Prostate gland (tissue), 2 donors: ENCODE measurements around the gene STRIP1.

ENCODE experiments used
- CTCF ChIP-seq, 4 experiments: fragments of 200-600 bp in 2 of 4; fragments of 450-650 bp in 2 of 4; sonication (generic) in 2 of 4; IDR thresholded peaks; 1 replicate in 3 of 4; 2 replicates in 1 of 4; pipeline ENCODE4 v1.5.1; 2016 to 2019; ENCODE audit warnings: antibody characterized with exemption in 4 of 4, mild to moderate bottlenecking in 2 of 4, moderate library complexity in 2 of 4
- POLR2A ChIP-seq: fragments of 450-650 bp; IDR thresholded peaks from one replicate; pipeline ENCODE4 v1.6.1; 2016; ENCODE audit warnings: antibody characterized with exemption, mild to moderate bottlenecking

GRCh38 chr1:109990302-109990653 is 44.1 kb upstream of the STRIP1 start:
- no peak for TF ChIP-seq CTCF (IDR thresholded peaks at IDR 0.05)
- no peak for TF ChIP-seq POLR2A
